Nucleus accumbens (tissue), 56 donors: Measurements from ENCODE around the gene PGM5.

Experiments used
- DNase-seq, 56 donors: peaks; one replicate each; lab custom pipeline; 2025; lab: John Stamatoyannopoulos, UW

Gene PGM5

GRCh38 chr9:68574150-68574549 is 217.7 kb downstream of the PGM5 start:
- no peak for DNase-seq

GRCh38 chr9:68575817-68576216 is 219.4 kb downstream of the PGM5 start:
- DNase-seq, result no peak

- DNase-seq, result no peak
Measured at GRCh38 chr9:68577774-68578591, 221.6 kb downstream of the PGM5 start.
